ENCODE results near the gene PDE3A. TPM values are rescaled to one million over a fixed set of nuclear protein-coding genes. Genes with fewer than 3 reads are reported as not detected.

The PDE3A gene
- total RNA-seq, 1 experiment from 2014 or later, result 0.58 TPM

DNA sequence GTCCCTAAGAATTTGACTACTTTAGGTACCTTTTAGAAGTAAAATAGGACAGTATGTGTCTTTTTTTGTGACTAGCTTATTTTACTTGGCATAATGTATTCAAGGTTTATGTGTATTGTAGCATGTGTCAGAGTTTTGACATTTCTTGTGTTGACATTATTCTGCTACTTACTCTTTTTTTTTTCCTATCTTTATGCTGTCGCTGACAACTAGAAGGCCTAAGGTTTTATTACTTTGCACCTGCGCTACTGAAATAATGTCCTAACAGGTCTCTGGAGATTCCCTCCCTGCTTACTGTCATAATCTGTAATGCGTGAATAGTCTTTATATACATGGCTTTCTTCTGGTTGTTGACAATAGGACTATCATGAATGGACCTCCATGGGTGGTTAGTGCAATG, 43.0 kb downstream of the PDE3A start:
- ATAC-seq, result no peak
- Histone ChIP-seq H3K79me2 (ENCODE audit: low read length) (no peaks in the 10 kb centered on the region), H3K27ac (ENCODE audit: low read length) (no peak overlapping the region), H3K4me2 (ENCODE audit: low read length) (no peak overlapping the region), H3F3A (ENCODE audit: low read length, unreplicated experiment) (no peaks in the 10 kb centered on the region), H3K9me3 (ENCODE audit: low read length) (no peaks in the 10 kb centered on the region), H3K4me3 (ENCODE audit: low read length) (no peak overlapping the region), H4K20me1 (ENCODE audit: low read length) (no peaks in the 10 kb centered on the region), H3K36me3 (ENCODE audit: low read depth, low read length) (no peaks in the 10 kb centered on the region), H3K9me2 (replicated peaks; ENCODE audit: low read length) (no peaks in the 10 kb centered on the region), H3K9ac (ENCODE audit: low read length) (no peak overlapping the region), H3K27me3 (ENCODE audit: low read length) (no peaks in the 10 kb centered on the region), H2AFZ (ENCODE audit: low read length) (no peak overlapping the region), H3K4me1 (ENCODE audit: insufficient read depth, low read length) (no peaks in the 10 kb centered on the region)
- CTCF ChIA-PET, result no interaction called here
- BruUV-seq (replicated peaks), result no TSS peak
- DNase-seq, result no peak
- TF ChIP-seq EZH2 (IDR thresholded peaks at IDR 0.05; ENCODE audit: low read length, unreplicated experiment) (no peak), EZH2phosphoT487 (IDR thresholded peaks at IDR 0.05; ENCODE audit: borderline replicate concordance, low read length) (no peak)
- TF ChIP-seq, protein P1, sequence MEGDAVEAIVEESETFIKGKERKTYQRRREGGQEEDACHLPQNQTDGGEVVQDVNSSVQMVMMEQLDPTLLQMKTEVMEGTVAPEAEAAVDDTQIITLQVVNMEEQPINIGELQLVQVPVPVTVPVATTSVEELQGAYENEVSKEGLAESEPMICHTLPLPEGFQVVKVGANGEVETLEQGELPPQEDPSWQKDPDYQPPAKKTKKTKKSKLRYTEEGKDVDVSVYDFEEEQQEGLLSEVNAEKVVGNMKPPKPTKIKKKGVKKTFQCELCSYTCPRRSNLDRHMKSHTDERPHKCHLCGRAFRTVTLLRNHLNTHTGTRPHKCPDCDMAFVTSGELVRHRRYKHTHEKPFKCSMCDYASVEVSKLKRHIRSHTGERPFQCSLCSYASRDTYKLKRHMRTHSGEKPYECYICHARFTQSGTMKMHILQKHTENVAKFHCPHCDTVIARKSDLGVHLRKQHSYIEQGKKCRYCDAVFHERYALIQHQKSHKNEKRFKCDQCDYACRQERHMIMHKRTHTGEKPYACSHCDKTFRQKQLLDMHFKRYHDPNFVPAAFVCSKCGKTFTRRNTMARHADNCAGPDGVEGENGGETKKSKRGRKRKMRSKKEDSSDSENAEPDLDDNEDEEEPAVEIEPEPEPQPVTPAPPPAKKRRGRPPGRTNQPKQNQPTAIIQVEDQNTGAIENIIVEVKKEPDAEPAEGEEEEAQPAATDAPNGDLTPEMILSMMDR (conservative IDR thresholded peaks at IDR 0.05; ENCODE audit: low read depth, low read length), result no peak
- intact Hi-C loops (cut with micrococcal nuclease), result no loop called here
- POLR2A ChIA-PET (ENCODE audit: unreplicated experiment), result no interaction called here

DNA sequence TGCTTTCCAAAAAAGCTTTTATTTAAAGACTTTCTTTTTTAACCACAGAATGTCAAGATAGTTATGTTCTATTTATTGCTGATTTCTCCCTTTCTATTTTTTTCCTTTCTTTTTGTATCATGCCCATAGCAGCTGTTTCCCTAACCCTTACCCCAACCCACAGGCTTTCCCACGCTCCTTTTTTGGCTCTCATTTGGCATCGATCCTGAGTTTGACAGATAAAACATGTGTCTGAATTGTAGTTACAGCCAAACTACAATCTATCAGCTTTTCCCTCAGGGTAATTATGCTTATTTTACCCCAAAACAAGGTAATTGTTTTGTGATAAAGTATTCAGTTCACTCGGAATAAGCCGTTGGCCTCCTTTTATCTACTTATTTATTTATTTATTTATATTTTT, 46.7 kb downstream of the PDE3A start:
- H3K27ac ChIP-seq (ENCODE audit: low read length), result no peak overlapping the region
- no TSS peak for BruUV-seq (replicated peaks)
- H3K9me3 ChIP-seq (ENCODE audit: low read length), result no peaks in the 10 kb centered on the region
- no peak overlapping the region for H3K4me2 ChIP-seq (ENCODE audit: low read length)
- ChIA-PET CTCF (no interaction called here), POLR2A (ENCODE audit: unreplicated experiment) (no interaction called here)
- no peak overlapping the region for H3K4me3 ChIP-seq (ENCODE audit: low read length)
- no peaks in the 10 kb centered on the region for H3F3A ChIP-seq (ENCODE audit: low read length, unreplicated experiment)
- no peak overlapping the region for H2AFZ ChIP-seq (ENCODE audit: low read length)
- no peak for ATAC-seq
- no peaks in the 10 kb centered on the region for H3K36me3 ChIP-seq (ENCODE audit: low read depth, low read length)
- intact Hi-C loops (cut with micrococcal nuclease), result no loop called here
- TF ChIP-seq, protein P1 (conservative IDR thresholded peaks at IDR 0.05; ENCODE audit: low read depth, low read length), result no peak
- TF ChIP-seq EZH2phosphoT487 (IDR thresholded peaks at IDR 0.05; ENCODE audit: borderline replicate concordance, low read length), result no peak
- TF ChIP-seq EZH2 (IDR thresholded peaks at IDR 0.05; ENCODE audit: low read length, unreplicated experiment), result no peak
- H3K9me2 ChIP-seq (replicated peaks; ENCODE audit: low read length), result no peaks in the 10 kb centered on the region
- H3K79me2 ChIP-seq (ENCODE audit: low read length), result no peaks in the 10 kb centered on the region
- DNase-seq, result no peak
- H3K4me1 ChIP-seq (ENCODE audit: insufficient read depth, low read length), result no peaks in the 10 kb centered on the region
- H4K20me1 ChIP-seq (ENCODE audit: low read length), result no peaks in the 10 kb centered on the region
- no peak overlapping the region for H3K9ac ChIP-seq (ENCODE audit: low read length)
- no peaks in the 10 kb centered on the region for H3K27me3 ChIP-seq (ENCODE audit: low read length)

DNA sequence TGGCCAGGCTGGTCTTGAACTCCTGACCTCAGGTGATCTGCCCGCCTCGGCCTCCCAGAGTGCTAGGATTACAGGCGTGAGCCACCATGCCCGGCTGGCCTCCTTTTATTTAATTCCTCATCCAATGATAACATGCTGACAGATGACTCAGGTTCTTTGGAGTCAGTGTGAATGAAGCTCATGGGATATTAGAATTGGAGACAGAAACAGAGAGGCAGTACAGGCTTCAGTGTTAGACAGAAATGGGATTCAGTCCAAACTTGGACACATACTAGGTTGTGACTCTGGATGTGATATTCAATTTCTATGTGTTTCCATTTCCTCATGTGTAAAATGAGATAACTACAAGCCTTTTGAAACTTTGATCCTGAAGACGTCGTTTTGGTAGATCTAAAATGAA, 47.3 kb downstream of the PDE3A start:
- Histone ChIP-seq H3K9ac (ENCODE audit: low read length) (no peak overlapping the region), H3K36me3 (ENCODE audit: low read depth, low read length) (no peaks in the 10 kb centered on the region), H3K79me2 (ENCODE audit: low read length) (no peaks in the 10 kb centered on the region), H4K20me1 (ENCODE audit: low read length) (no peaks in the 10 kb centered on the region), H3F3A (ENCODE audit: low read length, unreplicated experiment) (no peaks in the 10 kb centered on the region), H3K4me3 (ENCODE audit: low read length) (no peak overlapping the region), H2AFZ (ENCODE audit: low read length) (no peak overlapping the region), H3K9me2 (replicated peaks; ENCODE audit: low read length) (no peaks in the 10 kb centered on the region), H3K4me2 (ENCODE audit: low read length) (no peak overlapping the region), H3K9me3 (ENCODE audit: low read length) (no peaks in the 10 kb centered on the region), H3K27me3 (ENCODE audit: low read length) (no peaks in the 10 kb centered on the region), H3K27ac (ENCODE audit: low read length) (no peak overlapping the region), H3K4me1 (ENCODE audit: insufficient read depth, low read length) (no peaks in the 10 kb centered on the region)
- intact Hi-C loops (cut with micrococcal nuclease), result no loop called here
- CTCF ChIA-PET, result no interaction called here
- no TSS peak for BruUV-seq (replicated peaks)
- POLR2A ChIA-PET (ENCODE audit: unreplicated experiment), result no interaction called here
- ATAC-seq (no peak), DNase-seq (no peak)
- TF ChIP-seq, protein P1 (conservative IDR thresholded peaks at IDR 0.05; ENCODE audit: low read depth, low read length), result no peak
- no peak for TF ChIP-seq EZH2phosphoT487 (IDR thresholded peaks at IDR 0.05; ENCODE audit: borderline replicate concordance, low read length)
- TF ChIP-seq EZH2 (IDR thresholded peaks at IDR 0.05; ENCODE audit: low read length, unreplicated experiment), result no peak

Data from PC-3 (cell line).